Measurements from ENCODE around the gene ZFPM1. TPM values are rescaled to one million over a fixed set of nuclear protein-coding genes. Genes with fewer than 3 reads are reported as not detected.

The ZFPM1 gene
- total RNA-seq, 1 donor from 2014 or later = 0.79 TPM

GRCh38 chr16:88454523-88454947 lies 1.5 kb downstream of the ZFPM1 start:
- TF ChIP-seq CTCF (IDR thresholded peaks at IDR 0.05; ENCODE audit: insufficient read depth, low read length, severe bottlenecking) = no peak
- FAIRE-seq (no peak), DNase-seq (ENCODE audit: low read depth) (peak; percentile 5)

GRCh38 chr16:88455610-88456355 lies 2.7 kb downstream of the ZFPM1 start:
- Histone ChIP-seq H3K36me3 (ENCODE audit: control insufficient read depth, insufficient read depth, low read length) (no peaks in the 10 kb centered on the region), H3K4me3 (ENCODE audit: low read depth, low read length) (peak overlapping the region; percentile 50), H3K27me3 (ENCODE audit: control insufficient read depth, insufficient read depth, low read length) (no peaks in the 10 kb centered on the region)
- DNase-seq (ENCODE audit: low read depth) = peak; percentile 39
- no peak for TF ChIP-seq CTCF (IDR thresholded peaks at IDR 0.05; ENCODE audit: insufficient read depth, low read length, severe bottlenecking)
- FAIRE-seq = no peak

More at GRCh38 chr16:88454523-88454947, 1.5 kb downstream of the ZFPM1 start:
- peak overlapping the region; percentile 50 for H3K4me3 ChIP-seq (ENCODE audit: low read depth, low read length)
- no peaks in the 10 kb centered on the region for H3K27me3 ChIP-seq (ENCODE audit: control insufficient read depth, insufficient read depth, low read length)
- H3K36me3 ChIP-seq (ENCODE audit: control insufficient read depth, insufficient read depth, low read length) = no peaks in the 10 kb centered on the region

- no peak for TF ChIP-seq CTCF (IDR thresholded peaks at IDR 0.05; ENCODE audit: insufficient read depth, low read length, severe bottlenecking)
- Histone ChIP-seq H3K4me3 (ENCODE audit: low read depth, low read length) (peak overlapping the region; percentile 50), H3K27me3 (ENCODE audit: control insufficient read depth, insufficient read depth, low read length) (no peaks in the 10 kb centered on the region), H3K36me3 (ENCODE audit: control insufficient read depth, insufficient read depth, low read length) (no peaks in the 10 kb centered on the region)
- FAIRE-seq (no peak), DNase-seq (ENCODE audit: low read depth) (peak; percentile 7)
These were observed 3.5 kb downstream of the ZFPM1 start for GRCh38 chr16:88456356-88457292.

- FAIRE-seq (no peak), DNase-seq (ENCODE audit: low read depth) (no peak)
- Histone ChIP-seq H3K4me3 (ENCODE audit: low read depth, low read length) (no peak overlapping the region), H3K27me3 (ENCODE audit: control insufficient read depth, insufficient read depth, low read length) (no peaks in the 10 kb centered on the region), H3K36me3 (ENCODE audit: control insufficient read depth, insufficient read depth, low read length) (no peaks in the 10 kb centered on the region)
- TF ChIP-seq CTCF (IDR thresholded peaks at IDR 0.05; ENCODE audit: insufficient read depth, low read length, severe bottlenecking) = no peak
These were observed 5.1 kb downstream of the ZFPM1 start for GRCh38 chr16:88458039-88458772.

- FAIRE-seq (no peak), DNase-seq (ENCODE audit: low read depth) (no peak)
- Histone ChIP-seq H3K36me3 (ENCODE audit: control insufficient read depth, insufficient read depth, low read length) (no peaks in the 10 kb centered on the region), H3K27me3 (ENCODE audit: control insufficient read depth, insufficient read depth, low read length) (no peaks in the 10 kb centered on the region), H3K4me3 (ENCODE audit: low read depth, low read length) (no peak overlapping the region)
- TF ChIP-seq CTCF (IDR thresholded peaks at IDR 0.05; ENCODE audit: insufficient read depth, low read length, severe bottlenecking) = no peak
These were observed 5.7 kb downstream of the ZFPM1 start for GRCh38 chr16:88458773-88459235.

All from bronchial epithelial cell (primary cell).